Breast epithelium (tissue), 3 donors: ENCODE data around the gene PCSK2.

Source experiments
- CTCF ChIP-seq, 3 donors: fragments of 450-650 bp; IDR thresholded peaks; one replicate each; pipeline ENCODE4 v1.5.1; 2016 to 2017; ENCODE audit warnings: antibody characterized with exemption in 3 of 3, mild to moderate bottlenecking in 3 of 3, moderate library complexity in 3 of 3
- POLR2A ChIP-seq: fragments of 450-650 bp; IDR thresholded peaks from one replicate; pipeline ENCODE4 v1.6.1; 2016; ENCODE audit warnings: antibody characterized with exemption, mild to moderate bottlenecking, moderate library complexity
- POLR2AphosphoS5 ChIP-seq, 3 donors: sonication (generic); formaldehyde crosslinking; IDR thresholded peaks; one replicate each; pipeline ENCODE4 v1.6.1; 2017; ENCODE audit warnings: antibody characterized with exemption in 3 of 3

- TF ChIP-seq CTCF (IDR thresholded peaks at IDR 0.05) (no peak), POLR2A (no peak), POLR2AphosphoS5 (IDR thresholded peaks at IDR 0.05) (no peak)
Measured at GRCh38 chr20:17315407-17316231, 88.8 kb downstream of the PCSK2 start.
